GM23248 (cell line): ENCODE results near the gene NEDD4L. TPM values are rescaled to one million over a fixed set of nuclear protein-coding genes. Genes with fewer than 3 reads are reported as not detected.

Experiments used
- DNase-seq: peaks from one replicate; pipeline ENCODE4 v3.0.0-alpha.2; 2015
- H2AFZ ChIP-seq: fragments of 200-600 bp; sonication (generic); 2 replicates; pipeline ENCODE4 v1.6.1; 2016; ENCODE audit warnings: antibody characterized with exemption
- H3F3A ChIP-seq: fragments of 200-600 bp; sonication (generic); 2 replicates; pipeline ENCODE4 v1.6.1; 2016; ENCODE audit warnings: mild to moderate bottlenecking, antibody characterized with exemption, mixed run types; ENCODE audit not compliant: insufficient read depth
- H3K27ac ChIP-seq: fragments of 200-600 bp; sonication (generic); 2 replicates; pipeline ENCODE4 v1.5.1; 2016; ENCODE audit warnings: mild to moderate bottlenecking
- H3K27me3 ChIP-seq: fragments of 200-600 bp; sonication (generic); replicated peaks from 2 replicates; pipeline ENCODE4 v1.6.1; 2016; ENCODE audit warnings: mild to moderate bottlenecking; ENCODE audit not compliant: insufficient read depth
- H3K36me3 ChIP-seq: fragments of 200-600 bp; sonication (generic); 2 replicates; pipeline ENCODE4 v1.6.1; 2016; ENCODE audit warnings: low read depth, mild to moderate bottlenecking
- H3K4me1 ChIP-seq: fragments of 200-600 bp; sonication (generic); 2 replicates; pipeline ENCODE4 v1.6.1; 2016; ENCODE audit warnings: mild to moderate bottlenecking; ENCODE audit not compliant: insufficient read depth
- H3K4me2 ChIP-seq: fragments of 200-600 bp; sonication (generic); one replicate; pipeline ENCODE4 v1.6.1; 2016; ENCODE audit warnings: mild to moderate bottlenecking; ENCODE audit not compliant: unreplicated experiment
- H3K4me3 ChIP-seq: fragments of 200-600 bp; sonication (generic); 2 replicates; pipeline ENCODE4 v1.5.1; 2016; ENCODE audit warnings: mild to moderate bottlenecking
- H3K79me2 ChIP-seq: fragments of 200-600 bp; sonication (generic); 2 replicates; pipeline ENCODE4 v1.6.1; 2016; ENCODE audit warnings: mild to moderate bottlenecking; ENCODE audit not compliant: insufficient read depth
- H3K9ac ChIP-seq: fragments of 200-600 bp; sonication (generic); 2 replicates; pipeline ENCODE4 v1.6.1; 2016; ENCODE audit warnings: mild to moderate bottlenecking
- H3K9me2 ChIP-seq: fragments of 200-600 bp; sonication (generic); 2 replicates; pipeline ENCODE4 v1.6.1; 2016; ENCODE audit warnings: mixed run types, mild to moderate bottlenecking, moderate library complexity; ENCODE audit not compliant: insufficient read depth
- H3K9me3 ChIP-seq: fragments of 200-600 bp; sonication (generic); one replicate; pipeline ENCODE4 v1.6.1; 2017; ENCODE audit warnings: low read depth
- H4K20me1 ChIP-seq: fragments of 200-600 bp; sonication (generic); 2 replicates; pipeline ENCODE4 v1.6.0; 2016; ENCODE audit not compliant: insufficient read depth
- EZH2 ChIP-seq: fragments of 200-600 bp; sonication (generic); IDR thresholded peaks from 2 replicates; pipeline ENCODE4 v1.6.1; 2018; ENCODE audit warnings: antibody characterized with exemption, mild to moderate bottlenecking; ENCODE audit not compliant: insufficient read depth, poor library complexity, severe bottlenecking
- EZH2phosphoT487 ChIP-seq: fragments of 200-600 bp; sonication (generic); IDR thresholded peaks from 2 replicates; pipeline ENCODE4 v1.6.1; 2018; ENCODE audit warnings: antibody characterized with exemption, moderate library complexity, mild to moderate bottlenecking, low read depth; ENCODE audit not compliant: insufficient read depth
- WGBS, 2 experiments: methylation state at CpG; one replicate each; pipeline ENCODE4 v1.1.6; 2015 to 2017; ENCODE audit warnings: low lambda C conversion rate in 2 of 2, low coverage in 1 of 2; ENCODE audit errors: missing lambda C conversion rate in 2 of 2; 5-methylcytosine and 5-hydroxymethylcytosine counted together
- in situ Hi-C: fragments of 300-500 bp; cut with MboI; formaldehyde crosslinking; loops from 2 replicates; pipeline ENCODE4 v1.15.0; 2020
- polyA plus RNA-seq: library from polyadenylated mRNA; unstranded; fragments of >200 nt; fragmentation: Nextera tagmentation; extraction: Ambion mirVana; gene quantifications from 2 replicates; pipeline ENCODE4 v1.2.1, GENCODE V29; 2016
- total RNA-seq: library from RNA; depleted of rRNA; stranded (reverse); fragments of >200 nt; shearing (Covaris generic); gene quantifications from 2 replicates; pipeline ENCODE4 v1.2.3, GENCODE V29; 2014

The NEDD4L gene
- total and polyA plus RNA-seq, 2 experiments from 2014 or later, result 3.7 to 6.1 TPM

GRCh38 chr18:58110398-58110797, 66.4 kb downstream of the NEDD4L start:
- DNase-seq, result no peak
- Histone ChIP-seq H3K4me3 (no peak overlapping the region), H3K4me1 (no peaks in the 10 kb centered on the region), H2AFZ (no peak overlapping the region), H3K4me2 (no peak overlapping the region), H3K27me3 (peaks cover 4% of the 10 kb centered on the region), H3K9me3 (no peaks in the 10 kb centered on the region), H3K9ac (no peak overlapping the region), H4K20me1 (no peaks in the 10 kb centered on the region), H3K9me2 (no peaks in the 10 kb centered on the region), H3K27ac (no peak overlapping the region), H3K36me3 (no peaks in the 10 kb centered on the region), H3F3A (no peaks in the 10 kb centered on the region), H3K79me2 (no peaks in the 10 kb centered on the region)
- in situ Hi-C loops, result loop anchor here (10.0 kb wide), 1 partner anchor 216 kb away; no protein-coding TSS in a partner anchor
- WGBS, 2 experiments, result 57 to 58% methylated on average over 6 of the region's 6 CpGs
- no peak for TF ChIP-seq EZH2
- TF ChIP-seq EZH2phosphoT487, result no peak

GRCh38 chr18:58112174-58112573, 68.1 kb downstream of the NEDD4L start:
- no peak overlapping the region for H3K27ac ChIP-seq
- H3K9me2 ChIP-seq, result no peaks in the 10 kb centered on the region
- WGBS, 2 experiments, result 94 to 100% methylated on average over 1 of the region's 1 CpG
- no peaks in the 10 kb centered on the region for H3K79me2 ChIP-seq
- in situ Hi-C loops, result loop anchor here (10.0 kb wide), 1 partner anchor 217 kb away; no protein-coding TSS in a partner anchor
- no peaks in the 10 kb centered on the region for H4K20me1 ChIP-seq
- no peaks in the 10 kb centered on the region for H3K9me3 ChIP-seq
- H3K4me3 ChIP-seq, result no peak overlapping the region
- H3K4me2 ChIP-seq, result no peak overlapping the region
- no peak overlapping the region for H2AFZ ChIP-seq
- no peak for DNase-seq
- no peak overlapping the region for H3K9ac ChIP-seq
- no peak for TF ChIP-seq EZH2
- no peak for TF ChIP-seq EZH2phosphoT487
- no peaks in the 10 kb centered on the region for H3K4me1 ChIP-seq
- H3F3A ChIP-seq, result no peaks in the 10 kb centered on the region
- H3K27me3 ChIP-seq, result no peaks in the 10 kb centered on the region; the same call in 1 of the 2 replicates
- H3K36me3 ChIP-seq, result no peaks in the 10 kb centered on the region

- H3K4me3 ChIP-seq, result no peak overlapping the region
- WGBS, 2 experiments, result 64 to 75% methylated on average over 3 of the region's 3 CpGs
- H3F3A ChIP-seq, result no peaks in the 10 kb centered on the region
- no peak for TF ChIP-seq EZH2phosphoT487
- no peak for TF ChIP-seq EZH2
- no peaks in the 10 kb centered on the region for H3K36me3 ChIP-seq
- no peak for DNase-seq
- in situ Hi-C loops, result loop anchor here (10.0 kb wide), 1 partner anchor 219 kb away; no protein-coding TSS in a partner anchor
- H3K9me2 ChIP-seq, result no peaks in the 10 kb centered on the region
- no peak overlapping the region for H3K4me2 ChIP-seq
- no peak overlapping the region for H3K27ac ChIP-seq
- H3K4me1 ChIP-seq, result no peaks in the 10 kb centered on the region
- no peaks in the 10 kb centered on the region; the same call in 1 of the 2 replicates for H3K27me3 ChIP-seq
- no peaks in the 10 kb centered on the region for H3K9me3 ChIP-seq
- H3K9ac ChIP-seq, result no peak overlapping the region
- no peaks in the 10 kb centered on the region for H4K20me1 ChIP-seq
- no peaks in the 10 kb centered on the region for H3K79me2 ChIP-seq
- H2AFZ ChIP-seq, result no peak overlapping the region
Observed at GRCh38 chr18:58113337-58113736, 69.3 kb downstream of the NEDD4L start.

GRCh38 chr18:58114766-58115165, 70.7 kb downstream of the NEDD4L start:
- H3K79me2 ChIP-seq, result no peaks in the 10 kb centered on the region
- no peaks in the 10 kb centered on the region for H3K36me3 ChIP-seq
- H3K4me1 ChIP-seq, result no peaks in the 10 kb centered on the region
- no peaks in the 10 kb centered on the region for H4K20me1 ChIP-seq
- no peak overlapping the region for H3K9ac ChIP-seq
- in situ Hi-C loops, result loop anchor here (10.0 kb wide), 1 partner anchor 220 kb away; no protein-coding TSS in a partner anchor
- H3K27ac ChIP-seq, result no peak overlapping the region
- H3F3A ChIP-seq, result no peaks in the 10 kb centered on the region
- DNase-seq, result no peak
- no peak overlapping the region for H3K4me2 ChIP-seq
- H3K4me3 ChIP-seq, result no peak overlapping the region
- 92 to 93% methylated on average over 6 of the region's 6 CpGs for WGBS, 2 experiments
- no peaks in the 10 kb centered on the region for H3K9me2 ChIP-seq
- no peak overlapping the region for H2AFZ ChIP-seq
- no peaks in the 10 kb centered on the region for H3K9me3 ChIP-seq
- no peaks in the 10 kb centered on the region; the same call in 1 of the 2 replicates for H3K27me3 ChIP-seq
- TF ChIP-seq EZH2phosphoT487, result no peak
- no peak for TF ChIP-seq EZH2

GRCh38 chr18:58116818-58117217, 72.8 kb downstream of the NEDD4L start:
- TF ChIP-seq EZH2, result no peak
- no peak for TF ChIP-seq EZH2phosphoT487
- 90 to 92% methylated on average over 4 of the region's 4 CpGs for WGBS, 2 experiments

More at GRCh38 chr18:58116818-58117217, 72.8 kb downstream of the NEDD4L start:
- Histone ChIP-seq H4K20me1 (no peaks in the 10 kb centered on the region), H3K4me1 (no peaks in the 10 kb centered on the region), H3K27ac (no peak overlapping the region), H3F3A (no peaks in the 10 kb centered on the region), H3K79me2 (no peaks in the 10 kb centered on the region), H3K9me3 (no peaks in the 10 kb centered on the region), H3K4me2 (no peak overlapping the region), H3K27me3 (no peaks in the 10 kb centered on the region), H3K4me3 (no peak overlapping the region), H3K36me3 (no peaks in the 10 kb centered on the region), H3K9ac (no peak overlapping the region), H2AFZ (no peak overlapping the region), H3K9me2 (no peaks in the 10 kb centered on the region)
- in situ Hi-C loops, result loop anchor here (10.0 kb wide), 1 partner anchor 222 kb away; no protein-coding TSS in a partner anchor
- DNase-seq, result no peak
